Neutrophil (primary cell): Measurements from ENCODE around the gene LTBP1.

Experiments
- H3K27ac ChIP-seq: fragments of 200-600 bp; sonication (generic); 2 replicates; pipeline ENCODE4 v1.5.1; 2016; ENCODE audit warnings: mild to moderate bottlenecking, moderate library complexity
- H3K27me3 ChIP-seq: fragments of 200-600 bp; sonication (generic); 2 replicates; pipeline ENCODE4 v1.6.0; 2016; ENCODE audit warnings: mild to moderate bottlenecking
- H3K36me3 ChIP-seq: fragments of 200-600 bp; sonication (generic); 2 replicates; pipeline ENCODE4 v1.5.1; 2017
- H3K4me1 ChIP-seq, 2 experiments: fragments of 200-600 bp in 1 of 2; sonication (generic) in 1 of 2; 1 replicate in 1 of 2; 2 replicates in 1 of 2; pipeline versions ENCODE4 v1.5.1 to v1.6.1; 2013 to 2016; ENCODE audit warnings: low read depth in 1 of 2, low read length in 1 of 2, mild to moderate bottlenecking in 1 of 2, moderate library complexity in 1 of 2; ENCODE audit not compliant: control insufficient read depth in 1 of 2, insufficient read depth in 1 of 2
- H3K4me3 ChIP-seq, 2 experiments: fragments of 200-600 bp in 1 of 2; sonication (generic) in 1 of 2; 1 replicate in 1 of 2; 2 replicates in 1 of 2; pipeline ENCODE4 v1.5.1; 2013 to 2016; ENCODE audit warnings: low read depth in 1 of 2, low read length in 1 of 2, mild to moderate bottlenecking in 1 of 2, moderate library complexity in 1 of 2
- H3K9me3 ChIP-seq: fragments of 200-600 bp; sonication (generic); 2 replicates; pipeline ENCODE4 v1.5.1; 2016
- TF ChIP-seq, protein P1 (sequence below): fragments of 200-600 bp; sonication (generic); IDR thresholded peaks from 2 replicates; pipeline ENCODE4 v1.5.1; 2016; ENCODE audit warnings: antibody characterized with exemption

The LTBP1 gene

DNA sequence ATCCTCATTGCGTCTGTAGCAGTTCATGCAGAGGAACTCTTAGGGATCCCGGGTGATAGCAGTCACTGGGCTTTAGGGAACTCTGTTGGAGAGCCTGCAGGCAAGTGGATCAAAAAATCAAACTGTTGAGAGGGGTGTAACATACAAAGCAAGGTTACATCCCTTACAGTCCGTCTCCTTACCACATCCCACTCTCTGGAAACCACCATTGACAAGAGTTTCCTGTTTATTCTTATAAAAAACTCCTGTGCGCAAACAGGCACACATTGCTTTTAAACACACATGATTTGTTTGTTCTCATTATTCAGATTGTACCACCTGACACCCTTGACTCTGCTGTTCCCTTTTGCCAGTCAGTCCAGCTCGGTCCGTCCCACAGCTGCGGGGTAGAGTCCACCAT lies 137.7 kb downstream of the LTBP1 start:
- Histone ChIP-seq H3K9me3 (no peaks in the 10 kb centered on the region), H3K4me3 (no peak overlapping the region), H3K36me3 (no peaks in the 10 kb centered on the region), H3K27ac (no peak overlapping the region), H3K27me3 (no peaks in the 10 kb centered on the region), H3K4me1 (peaks cover 17 to 20% of the 10 kb centered on the region in 2 experiments)
- TF ChIP-seq, protein P1, sequence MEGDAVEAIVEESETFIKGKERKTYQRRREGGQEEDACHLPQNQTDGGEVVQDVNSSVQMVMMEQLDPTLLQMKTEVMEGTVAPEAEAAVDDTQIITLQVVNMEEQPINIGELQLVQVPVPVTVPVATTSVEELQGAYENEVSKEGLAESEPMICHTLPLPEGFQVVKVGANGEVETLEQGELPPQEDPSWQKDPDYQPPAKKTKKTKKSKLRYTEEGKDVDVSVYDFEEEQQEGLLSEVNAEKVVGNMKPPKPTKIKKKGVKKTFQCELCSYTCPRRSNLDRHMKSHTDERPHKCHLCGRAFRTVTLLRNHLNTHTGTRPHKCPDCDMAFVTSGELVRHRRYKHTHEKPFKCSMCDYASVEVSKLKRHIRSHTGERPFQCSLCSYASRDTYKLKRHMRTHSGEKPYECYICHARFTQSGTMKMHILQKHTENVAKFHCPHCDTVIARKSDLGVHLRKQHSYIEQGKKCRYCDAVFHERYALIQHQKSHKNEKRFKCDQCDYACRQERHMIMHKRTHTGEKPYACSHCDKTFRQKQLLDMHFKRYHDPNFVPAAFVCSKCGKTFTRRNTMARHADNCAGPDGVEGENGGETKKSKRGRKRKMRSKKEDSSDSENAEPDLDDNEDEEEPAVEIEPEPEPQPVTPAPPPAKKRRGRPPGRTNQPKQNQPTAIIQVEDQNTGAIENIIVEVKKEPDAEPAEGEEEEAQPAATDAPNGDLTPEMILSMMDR: no peak

DNA sequence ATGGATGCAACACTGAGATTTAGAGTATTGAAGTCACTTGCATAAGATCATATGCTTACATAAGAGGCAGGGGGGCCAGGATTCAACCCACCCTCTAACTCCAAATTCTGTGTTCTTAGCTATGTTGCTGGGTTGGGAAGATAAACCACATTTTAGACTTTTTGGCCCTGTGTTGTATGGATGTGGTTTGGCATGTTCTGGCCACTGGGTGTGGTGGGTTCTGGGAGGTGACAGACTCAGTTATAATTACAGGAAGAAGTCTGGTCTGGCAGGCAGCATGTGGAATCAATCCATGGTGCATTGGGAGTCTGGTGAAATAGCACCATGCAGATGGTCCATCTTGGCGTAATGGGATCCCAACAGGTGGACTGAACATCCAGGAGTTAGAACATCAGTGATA lies 138.9 kb downstream of the LTBP1 start:
- Histone ChIP-seq H3K9me3 (no peaks in the 10 kb centered on the region), H3K27ac (no peak overlapping the region), H3K27me3 (no peaks in the 10 kb centered on the region), H3K4me1 (peaks cover 17 to 20% of the 10 kb centered on the region in 2 experiments), H3K4me3 (no peak overlapping the region), H3K36me3 (no peaks in the 10 kb centered on the region)
- TF ChIP-seq, protein P1: no peak

DNA sequence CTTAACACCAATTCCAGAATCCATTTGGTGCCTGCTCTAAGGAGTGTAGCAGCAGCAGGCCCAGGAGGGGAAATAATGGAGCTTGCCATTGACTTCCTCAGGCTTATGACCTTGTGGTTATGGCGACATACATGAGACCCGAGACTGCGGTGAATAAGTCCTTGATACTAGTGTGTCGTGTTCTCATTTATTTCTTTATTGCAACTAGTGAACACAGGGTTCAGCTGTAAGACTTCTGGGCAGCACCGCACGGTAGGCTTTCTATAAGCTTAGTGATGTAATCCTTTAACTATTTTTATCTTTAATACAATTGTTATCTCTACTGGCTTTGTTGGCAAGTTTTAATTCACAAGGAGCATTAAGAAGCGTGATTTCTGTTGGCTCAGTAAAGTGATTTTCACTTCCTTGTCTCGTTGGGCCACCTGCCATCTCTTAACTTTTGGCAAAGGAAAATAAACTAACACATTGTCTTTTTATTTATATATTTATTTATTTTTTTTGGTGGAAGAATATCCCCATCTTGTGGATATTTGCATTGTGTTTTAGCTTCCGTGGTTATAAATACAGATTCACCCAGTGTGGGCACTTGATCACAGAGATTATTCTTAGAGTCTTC lies 139.8 kb downstream of the LTBP1 start:
- TF ChIP-seq, protein P1: no peak
- Histone ChIP-seq H3K36me3 (no peaks in the 10 kb centered on the region), H3K4me1 (peaks cover 17 to 20% of the 10 kb centered on the region in 2 experiments), H3K9me3 (no peaks in the 10 kb centered on the region), H3K27ac (no peak overlapping the region), H3K27me3 (no peaks in the 10 kb centered on the region), H3K4me3 (no peak overlapping the region)

DNA sequence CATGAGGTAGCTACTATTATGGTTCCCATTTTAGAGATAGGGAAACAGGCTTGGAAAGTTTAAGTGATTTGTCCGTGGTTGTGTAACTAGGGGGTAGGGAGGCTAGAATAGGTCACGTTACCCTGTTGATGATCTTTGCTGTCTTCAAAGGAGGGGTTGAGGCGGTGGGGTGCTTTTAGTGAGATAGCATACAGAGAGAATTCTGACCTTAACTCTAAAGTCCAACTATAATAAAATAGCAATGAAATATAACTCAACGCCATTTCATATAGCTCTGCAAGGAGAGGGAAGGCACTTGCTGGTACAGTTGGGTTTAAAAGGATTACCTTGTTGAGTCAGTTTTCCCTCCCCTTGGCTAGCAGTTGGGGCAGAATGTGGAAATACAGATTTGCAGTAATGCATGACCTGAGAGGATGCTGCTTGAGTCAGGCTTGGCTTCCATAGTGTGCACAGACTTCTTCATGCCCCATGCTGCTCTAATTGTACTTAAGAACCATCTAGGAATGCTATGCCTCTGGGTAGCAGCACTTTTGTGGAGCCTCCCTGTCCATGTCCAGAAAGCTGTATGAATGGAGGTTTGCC lies 143.9 kb downstream of the LTBP1 start:
- Histone ChIP-seq H3K9me3 (no peaks in the 10 kb centered on the region), H3K36me3 (no peaks in the 10 kb centered on the region), H3K4me1 (peaks cover 5 to 6% of the 10 kb centered on the region in 2 experiments), H3K27ac (no peak overlapping the region), H3K4me3 (no peak overlapping the region), H3K27me3 (no peaks in the 10 kb centered on the region)
- TF ChIP-seq, protein P1: no peak

DNA sequence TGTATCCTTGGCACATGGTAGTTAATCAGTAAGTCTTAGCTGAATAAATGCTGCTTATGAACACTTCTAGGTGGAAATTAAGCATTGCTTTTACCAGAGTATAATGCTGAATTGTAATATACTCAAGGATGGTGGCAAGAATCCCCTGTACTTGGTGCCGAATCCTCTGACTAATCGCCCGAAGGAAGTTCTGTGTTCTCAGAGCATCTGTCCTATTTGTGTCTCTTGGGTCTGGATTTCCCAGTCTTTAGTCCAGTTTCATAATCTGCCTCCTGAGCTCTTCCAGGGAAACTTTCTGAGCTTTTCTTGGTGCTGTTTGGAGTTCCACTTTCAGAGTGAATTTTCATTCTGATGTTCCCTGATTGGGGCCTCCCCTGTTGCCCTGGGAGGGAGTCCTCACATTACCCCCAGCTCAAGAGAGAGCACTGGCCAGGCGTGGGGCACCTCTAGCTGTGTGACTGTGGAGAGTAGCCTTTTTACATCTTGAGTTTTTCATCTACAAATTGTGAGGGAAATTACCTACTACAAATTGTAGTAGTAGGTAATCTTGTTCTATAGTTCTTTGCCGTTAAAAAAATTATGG lies 144.9 kb downstream of the LTBP1 start:
- Histone ChIP-seq H3K9me3 (no peaks in the 10 kb centered on the region), H3K4me1 (no peaks in the 10 kb centered on the region)

More for the DNA sequence above, 144.9 kb downstream of the LTBP1 start:
- no peaks in the 10 kb centered on the region for H3K36me3 ChIP-seq
- TF ChIP-seq, protein P1: no peak
- H3K27ac ChIP-seq: no peak overlapping the region
- H3K4me3 ChIP-seq: no peak overlapping the region
- no peaks in the 10 kb centered on the region for H3K27me3 ChIP-seq
